Endothelial cell of umbilical vein (primary cell): ENCODE results near the gene PLAC8L1.

Experiments
- EZH2 ChIP-seq: IDR thresholded peaks from 2 replicates; pipeline ENCODE4 v1.6.1; 2012; ENCODE audit warnings: borderline replicate concordance, low read depth, mild to moderate bottlenecking, moderate library complexity, low read length, inconsistent platforms; ENCODE audit not compliant: severe bottlenecking
- MYC ChIP-seq: IDR thresholded peaks from one replicate; pipeline ENCODE4 v1.6.1; 2011; ENCODE audit warnings: mild to moderate bottlenecking, low read depth, low read length
- POLR2A ChIP-seq: IDR thresholded peaks from 2 replicates; pipeline ENCODE4 v1.6.1; 2012; ENCODE audit warnings: low read depth, mild to moderate bottlenecking, control low read depth, low read length
- POLR2AphosphoS5 ChIP-seq: IDR thresholded peaks from 2 replicates; pipeline ENCODE4 v1.6.1; 2012; ENCODE audit warnings: low read depth, mild to moderate bottlenecking, control low read depth, low read length, moderate library complexity; ENCODE audit not compliant: insufficient read depth
- TF ChIP-seq, protein P1 (sequence below), 2 donors: IDR thresholded peaks; 1 replicate in 1 of 2; 2 replicates in 1 of 2; pipeline ENCODE4 v1.5.1; 2011; ENCODE audit warnings: low read length in 2 of 2, mild to moderate bottlenecking in 2 of 2, moderate library complexity in 2 of 2, control low read depth in 1 of 2, inconsistent platforms in 1 of 2, low read depth in 1 of 2; ENCODE audit not compliant: insufficient read depth in 1 of 2; ENCODE audit errors: extremely low read depth in 1 of 2
- TF ChIP-seq, protein P2 (sequence below): IDR thresholded peaks from 2 replicates; pipeline ENCODE4 v1.6.1; 2011; ENCODE audit not compliant: insufficient read depth, insufficient read length

DNA sequence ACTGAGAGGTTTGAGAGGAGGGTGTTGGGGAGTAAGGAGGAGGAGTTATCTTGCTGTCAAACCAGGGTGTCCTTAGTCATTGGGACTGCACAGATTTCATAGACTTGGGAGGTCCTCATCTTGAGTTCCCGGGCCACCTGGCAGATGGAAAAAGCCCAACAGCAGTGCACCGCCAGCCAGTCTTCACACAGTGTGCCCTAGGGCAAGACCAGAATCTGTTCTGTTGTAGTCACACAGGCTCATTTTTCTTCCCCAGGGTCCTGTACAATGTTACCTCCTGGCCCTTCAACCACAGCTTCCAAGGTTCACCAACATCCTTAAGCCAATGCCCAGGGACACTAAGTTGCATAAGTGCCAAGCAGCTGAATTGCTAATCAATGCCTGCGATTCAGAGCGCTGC, 21.0 kb downstream of the PLAC8L1 start:
- TF ChIP-seq POLR2AphosphoS5 (no peak), POLR2A (no peak), MYC (no peak), EZH2 (no peak)
- TF ChIP-seq, protein P1, sequence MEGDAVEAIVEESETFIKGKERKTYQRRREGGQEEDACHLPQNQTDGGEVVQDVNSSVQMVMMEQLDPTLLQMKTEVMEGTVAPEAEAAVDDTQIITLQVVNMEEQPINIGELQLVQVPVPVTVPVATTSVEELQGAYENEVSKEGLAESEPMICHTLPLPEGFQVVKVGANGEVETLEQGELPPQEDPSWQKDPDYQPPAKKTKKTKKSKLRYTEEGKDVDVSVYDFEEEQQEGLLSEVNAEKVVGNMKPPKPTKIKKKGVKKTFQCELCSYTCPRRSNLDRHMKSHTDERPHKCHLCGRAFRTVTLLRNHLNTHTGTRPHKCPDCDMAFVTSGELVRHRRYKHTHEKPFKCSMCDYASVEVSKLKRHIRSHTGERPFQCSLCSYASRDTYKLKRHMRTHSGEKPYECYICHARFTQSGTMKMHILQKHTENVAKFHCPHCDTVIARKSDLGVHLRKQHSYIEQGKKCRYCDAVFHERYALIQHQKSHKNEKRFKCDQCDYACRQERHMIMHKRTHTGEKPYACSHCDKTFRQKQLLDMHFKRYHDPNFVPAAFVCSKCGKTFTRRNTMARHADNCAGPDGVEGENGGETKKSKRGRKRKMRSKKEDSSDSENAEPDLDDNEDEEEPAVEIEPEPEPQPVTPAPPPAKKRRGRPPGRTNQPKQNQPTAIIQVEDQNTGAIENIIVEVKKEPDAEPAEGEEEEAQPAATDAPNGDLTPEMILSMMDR (IDR thresholded peaks at IDR 0.05; ENCODE audit: extremely low read depth in 1 of 2, insufficient read depth in 1 of 2, low read depth in 1 of 2, low read length in 2 of 2) = no peak
- TF ChIP-seq, protein P2, sequence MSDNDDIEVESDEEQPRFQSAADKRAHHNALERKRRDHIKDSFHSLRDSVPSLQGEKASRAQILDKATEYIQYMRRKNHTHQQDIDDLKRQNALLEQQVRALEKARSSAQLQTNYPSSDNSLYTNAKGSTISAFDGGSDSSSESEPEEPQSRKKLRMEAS = no peak
